BLaER1 treated with 17β-estradiol and CSF1 and Interleukin-3, amounts not matched to agents 10 nM and 100 nM (cell line): ENCODE measurements around the gene TAMM41.

Source experiments
- H3K27ac ChIP-seq, 11 experiments: shearing (Covaris generic); formaldehyde crosslinking; 2 replicates each; pipeline ENCODE4 v1.8.1; 2022
- H3K27me3 ChIP-seq, 11 experiments: shearing (Covaris generic); formaldehyde crosslinking; 2 replicates each; pipeline ENCODE4 v1.8.1; 2022
- H3K36me3 ChIP-seq, 11 experiments: shearing (Covaris generic); formaldehyde crosslinking; 2 replicates each; pipeline ENCODE4 v1.8.1; 2022
- H3K4me1 ChIP-seq, 10 experiments: shearing (Covaris generic); formaldehyde crosslinking; 2 replicates each; pipeline ENCODE4 v1.8.1; 2022
- H3K4me2 ChIP-seq, 11 experiments: shearing (Covaris generic); formaldehyde crosslinking; 2 replicates each; pipeline ENCODE4 v1.8.1; 2022
- H3K4me3 ChIP-seq, 10 experiments: shearing (Covaris generic); formaldehyde crosslinking; 2 replicates each; pipeline ENCODE4 v1.8.1; 2022
- H3K9ac ChIP-seq, 11 experiments: shearing (Covaris generic); formaldehyde crosslinking; 2 replicates each; pipeline ENCODE4 v1.8.1; 2022
- H3K9me3 ChIP-seq, 11 experiments: shearing (Covaris generic); formaldehyde crosslinking; replicated peaks in 1 of 11; 2 replicates each; pipeline ENCODE4 v1.8.1; 2022
- H4K20me1 ChIP-seq, 11 experiments: shearing (Covaris generic); formaldehyde crosslinking; 2 replicates each; pipeline ENCODE4 v1.8.1; 2022
- Cebpa-rat ChIP-seq, 11 experiments: shearing (Covaris generic); IDR thresholded peaks; 2 replicates each; pipeline ENCODE4 v1.8.1; 2022

The TAMM41 gene

DNA sequence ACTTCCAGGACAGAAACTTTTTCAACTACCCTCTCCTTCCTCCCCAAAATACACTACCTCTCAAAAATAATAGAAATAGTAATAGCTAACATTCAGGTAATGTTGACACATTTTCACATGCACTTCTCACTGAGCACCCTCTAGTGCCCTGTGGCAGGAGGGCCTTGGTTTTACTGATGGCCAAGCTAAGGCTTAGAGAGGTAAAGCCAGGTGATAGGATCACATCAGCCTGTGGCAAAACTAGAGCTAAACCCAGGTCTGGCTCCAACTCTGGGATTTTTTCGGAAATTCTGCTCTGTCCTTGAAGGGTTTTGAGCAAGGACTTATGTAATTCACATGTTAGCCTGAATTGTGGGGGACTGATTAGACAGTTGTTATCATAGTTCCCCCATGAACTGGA lies 922 bp upstream of the TAMM41 start:
- no peak for TF ChIP-seq Cebpa-rat (IDR thresholded peaks at IDR 0.05)
- Histone ChIP-seq H3K27me3 (peaks cover 0 to 22% (median 10%) of the 10 kb centered on the region in 11 experiments; a peak in 11 of 22 replicates), H4K20me1 (no peaks in the 10 kb centered on the region), H3K4me1 (peaks cover 10 to 18% (median 13%) of the 10 kb centered on the region in 10 experiments), H3K9me3 (no peaks in the 10 kb centered on the region), H3K27ac (no peak overlapping the region), H3K4me2 (peak overlapping the region in 2 of 11 experiments; percentile 92 to 96; a peak in 3 of 22 replicates), H3K36me3 (peaks cover 13 to 25% (median 20%) of the 10 kb centered on the region in 11 experiments), H3K9ac (no peak overlapping the region), H3K4me3 (no peak overlapping the region)

DNA sequence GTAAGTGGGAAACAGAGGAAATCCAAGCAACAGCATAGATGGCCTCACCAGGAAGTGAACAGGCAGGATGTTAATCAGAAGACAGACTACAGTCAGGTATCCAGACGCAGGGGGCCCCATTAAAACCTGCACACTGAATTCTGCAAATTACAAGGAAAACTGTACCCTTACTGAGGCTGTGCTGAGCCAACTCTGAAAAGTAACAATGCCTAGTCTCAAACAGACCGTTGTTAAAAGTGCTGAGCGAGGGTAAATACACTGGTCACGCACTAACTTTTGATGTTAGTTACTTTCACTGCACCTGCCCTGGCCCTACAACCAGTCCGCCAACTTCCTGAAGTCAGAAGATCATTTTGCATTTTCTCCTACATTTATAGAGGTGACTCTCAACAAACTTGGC lies 1.0 kb downstream of the TAMM41 start:
- H3K9me3 ChIP-seq: peaks cover 6 to 15% (median 13%) of the 10 kb centered on the region in 11 experiments
- H3K27ac ChIP-seq: peak overlapping the region; percentile 32 to 86 (median 78); a peak in 19 of 22 replicates
- H3K4me1 ChIP-seq: peaks cover 10 to 18% (median 13%) of the 10 kb centered on the region in 10 experiments
- H3K27me3 ChIP-seq: peaks cover 0 to 22% (median 10%) of the 10 kb centered on the region in 11 experiments; a peak in 11 of 22 replicates
- peaks cover 33 to 45% (median 40%) of the 10 kb centered on the region in 11 experiments for H3K36me3 ChIP-seq
- H3K4me2 ChIP-seq: peak overlapping the region; percentile 77 to 96 (median 89)
- H4K20me1 ChIP-seq: no peaks in the 10 kb centered on the region
- peak overlapping the region; percentile 79 to 94 (median 85) for H3K9ac ChIP-seq
- H3K4me3 ChIP-seq: peak overlapping the region; percentile 60 to 90 (median 80)
- TF ChIP-seq Cebpa-rat (IDR thresholded peaks at IDR 0.05): no peak

DNA sequence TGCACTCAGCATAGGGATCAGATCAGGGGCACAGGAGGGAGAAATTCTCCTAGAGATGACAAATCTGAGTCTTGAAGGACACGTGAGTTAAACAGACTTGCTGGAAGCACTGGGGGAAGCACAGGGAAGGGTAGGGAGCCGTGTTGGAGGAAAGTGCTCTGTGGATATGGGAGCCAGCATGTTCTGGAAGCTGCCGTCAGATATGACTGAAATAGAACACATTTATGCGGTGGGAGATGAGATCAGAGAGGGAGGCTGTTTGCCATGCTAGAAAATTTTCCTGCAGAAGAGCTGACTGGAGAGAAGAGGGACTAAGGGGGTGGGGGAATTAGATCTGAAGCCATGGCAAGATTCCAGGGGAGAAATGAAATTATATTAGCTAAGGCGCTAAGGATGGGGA lies 1.8 kb downstream of the TAMM41 start:
- peak overlapping the region; percentile 77 to 96 (median 89) for H3K4me2 ChIP-seq
- H3K27me3 ChIP-seq: peaks cover 0 to 22% (median 10%) of the 10 kb centered on the region in 11 experiments; a peak in 11 of 22 replicates
- peaks cover 40 to 52% (median 47%) of the 10 kb centered on the region in 11 experiments for H3K36me3 ChIP-seq
- H3K27ac ChIP-seq: no peak overlapping the region
- H4K20me1 ChIP-seq: no peaks in the 10 kb centered on the region
- peaks cover 10 to 18% (median 13%) of the 10 kb centered on the region in 10 experiments for H3K4me1 ChIP-seq
- no peak for TF ChIP-seq Cebpa-rat (IDR thresholded peaks at IDR 0.05)
- H3K9me3 ChIP-seq: peaks cover 14 to 22% (median 21%) of the 10 kb centered on the region in 11 experiments
- H3K4me3 ChIP-seq: peak overlapping the region in 2 of 10 experiments; percentile 60 to 90; a peak in 4 of 20 replicates
- H3K9ac ChIP-seq: peak overlapping the region in 4 of 11 experiments; percentile 79 to 94 (median 86); a peak in 3 of 22 replicates

DNA sequence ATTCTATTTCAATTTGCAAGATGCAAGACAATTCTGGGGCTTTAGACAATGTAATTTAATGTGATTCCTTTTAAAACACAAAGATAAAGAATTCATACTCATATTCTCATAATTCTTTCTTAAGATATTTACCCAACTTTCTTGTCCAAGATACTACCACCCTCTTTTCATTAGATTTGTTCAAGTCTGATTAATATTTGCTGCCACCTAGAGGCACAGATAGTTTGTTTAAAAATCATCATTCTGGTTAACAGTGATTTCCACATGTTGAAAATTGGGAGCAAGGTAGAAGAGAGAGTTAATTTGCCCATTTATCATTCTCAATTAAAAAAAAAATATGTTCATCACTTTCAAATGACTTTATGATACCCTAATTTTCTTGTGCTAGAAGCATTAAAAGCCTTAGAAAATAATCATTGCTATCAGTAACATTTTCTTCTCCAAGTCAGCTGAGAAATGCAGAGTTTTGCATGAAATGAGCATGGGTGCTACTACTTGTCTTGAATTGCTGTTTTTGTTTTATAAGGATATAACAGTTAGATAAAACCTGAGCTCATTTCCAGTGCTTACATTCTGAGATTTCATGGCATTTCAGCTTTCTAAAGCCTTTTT lies 11.6 kb downstream of the TAMM41 start:
- Histone ChIP-seq H3K4me1 (no peaks in the 10 kb centered on the region), H3K27me3 (no peaks in the 10 kb centered on the region), H4K20me1 (peaks cover 0 to 6% (median 0%) of the 10 kb centered on the region in 11 experiments; a peak in 3 of 22 replicates), H3K9me3 (peaks cover 6 to 10% (median 9%) of the 10 kb centered on the region in 11 experiments), H3K9ac (no peak overlapping the region), H3K4me2 (no peak overlapping the region), H3K4me3 (no peak overlapping the region), H3K27ac (no peak overlapping the region), H3K36me3 (peaks cover 71 to 90% (median 81%) of the 10 kb centered on the region in 11 experiments)
- no peak for TF ChIP-seq Cebpa-rat (IDR thresholded peaks at IDR 0.05)

DNA sequence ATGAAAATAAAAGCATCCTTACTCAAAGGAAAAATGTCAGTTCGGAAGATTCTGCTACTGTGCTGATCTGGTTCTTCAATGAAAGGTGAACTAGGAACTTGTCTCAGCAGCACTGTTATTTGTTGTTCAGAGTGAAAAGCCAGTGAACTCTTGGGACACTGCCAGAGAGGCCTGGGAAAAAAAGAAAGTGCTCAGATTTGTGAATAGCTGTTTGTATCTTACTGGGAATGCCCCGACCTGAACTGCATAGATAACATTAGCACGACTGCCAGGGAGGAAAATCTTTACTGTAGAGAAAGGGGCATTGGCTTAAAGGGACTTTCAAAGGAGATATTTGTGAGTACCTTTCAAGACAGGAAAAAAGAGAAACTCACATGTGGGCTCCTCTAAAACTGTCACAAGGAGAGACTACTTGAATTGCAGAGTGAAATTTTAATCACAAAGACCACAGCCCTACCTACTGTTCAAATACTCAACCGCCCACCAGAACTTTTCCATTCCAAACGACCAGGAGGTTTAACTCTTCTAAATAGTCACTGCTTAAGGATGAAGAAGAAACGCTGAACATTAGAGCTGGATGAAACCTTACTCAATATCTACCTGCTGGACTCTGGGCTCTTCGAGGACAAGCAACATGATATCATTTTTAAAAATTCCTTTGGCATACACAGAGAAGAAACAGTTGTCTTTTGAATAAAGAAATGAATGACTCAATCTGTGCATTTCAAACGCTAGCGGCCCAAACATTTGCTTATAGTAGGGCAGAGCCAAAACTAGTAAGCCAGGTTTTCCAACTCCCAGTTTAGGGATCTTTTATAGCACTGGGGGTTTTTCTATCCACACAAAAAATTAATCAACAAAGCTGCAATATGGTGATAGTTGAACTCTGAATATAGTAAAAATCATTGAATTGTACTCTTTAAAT lies 13.4 kb downstream of the TAMM41 start:
- H3K9ac ChIP-seq: no peak overlapping the region

DNA sequence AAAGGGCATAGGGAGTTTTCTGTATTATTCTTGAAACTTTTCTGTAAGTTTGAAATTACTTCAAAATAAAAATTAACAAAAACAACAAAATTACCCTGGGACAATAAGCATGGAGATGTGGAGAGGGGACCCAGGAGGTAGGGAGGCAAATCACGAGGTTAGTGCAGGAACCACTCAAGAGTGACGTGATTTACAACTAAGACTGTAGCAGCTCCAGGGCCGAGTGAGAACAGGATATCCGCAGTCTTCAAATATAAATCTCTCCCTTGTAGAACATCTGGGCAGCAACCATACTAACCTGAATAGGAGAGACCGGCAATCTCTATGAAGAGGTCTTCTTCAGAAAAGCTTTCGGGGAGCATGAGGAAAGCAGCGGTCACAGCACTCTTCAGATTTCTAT lies 17.3 kb downstream of the TAMM41 start:
- Histone ChIP-seq H3K36me3 (peaks cover 80 to 98% (median 95%) of the 10 kb centered on the region in 11 experiments), H4K20me1 (peaks cover 0 to 3% (median 0%) of the 10 kb centered on the region in 11 experiments; a peak in 1 of 22 replicates), H3K4me3 (no peak overlapping the region), H3K9ac (no peak overlapping the region), H3K9me3 (no peaks in the 10 kb centered on the region), H3K4me2 (no peak overlapping the region), H3K4me1 (no peaks in the 10 kb centered on the region), H3K27me3 (no peaks in the 10 kb centered on the region), H3K27ac (no peak overlapping the region)
- TF ChIP-seq Cebpa-rat (IDR thresholded peaks at IDR 0.05): no peak

More for the DNA sequence above, 13.4 kb downstream of the TAMM41 start:
- no peak for TF ChIP-seq Cebpa-rat (IDR thresholded peaks at IDR 0.05)
- Histone ChIP-seq H3K4me3 (no peak overlapping the region), H3K9me3 (no peaks in the 10 kb centered on the region), H3K27ac (no peak overlapping the region), H3K36me3 (peaks cover 71 to 90% (median 81%) of the 10 kb centered on the region in 11 experiments), H4K20me1 (peaks cover 0 to 6% (median 0%) of the 10 kb centered on the region in 11 experiments; a peak in 3 of 22 replicates), H3K27me3 (no peaks in the 10 kb centered on the region), H3K4me1 (no peaks in the 10 kb centered on the region), H3K4me2 (no peak overlapping the region)

DNA sequence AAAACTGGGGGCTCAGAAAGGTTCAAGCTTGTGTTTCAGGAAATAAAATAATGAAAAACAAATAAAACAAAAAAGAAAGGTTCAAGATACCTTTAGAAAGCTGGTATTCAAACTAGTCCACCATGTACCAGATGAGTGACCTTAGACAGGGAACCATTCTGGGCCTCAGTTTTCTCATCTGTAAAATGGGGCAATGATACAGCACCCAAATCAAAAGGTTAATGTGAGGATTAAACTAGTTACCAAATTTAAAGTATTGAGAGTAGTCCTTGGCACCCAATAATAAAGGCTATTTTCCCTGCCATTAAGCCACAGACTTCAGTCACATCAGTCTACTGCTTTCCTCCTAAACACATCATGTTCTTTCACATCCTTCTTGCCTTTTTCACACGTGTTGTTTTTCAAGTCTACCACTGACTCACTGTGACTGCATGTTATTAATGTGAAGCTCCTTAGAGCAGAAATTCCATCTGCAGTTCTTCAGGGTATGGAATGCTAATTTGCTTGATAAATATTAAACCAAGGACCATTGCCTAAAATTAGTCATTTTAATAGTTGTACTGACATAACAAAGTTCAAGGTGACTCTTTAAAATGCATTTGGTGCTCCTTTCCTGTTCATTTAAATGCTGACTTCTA lies 19.9 kb downstream of the TAMM41 start:
- Histone ChIP-seq H3K4me1 (no peaks in the 10 kb centered on the region), H3K27me3 (no peaks in the 10 kb centered on the region), H3K4me3 (no peak overlapping the region), H3K4me2 (no peak overlapping the region), H3K9ac (no peak overlapping the region), H4K20me1 (0 out of 22 replicates have a peak, but pooled peaks cover 0 to under 1% (median 0%) of the 10 kb centered on the region in 11 experiments), H3K27ac (no peak overlapping the region), H3K36me3 (peaks cover 75 to 100% (median 90%) of the 10 kb centered on the region in 11 experiments), H3K9me3 (no peaks in the 10 kb centered on the region)
- TF ChIP-seq Cebpa-rat (IDR thresholded peaks at IDR 0.05): no peak

DNA sequence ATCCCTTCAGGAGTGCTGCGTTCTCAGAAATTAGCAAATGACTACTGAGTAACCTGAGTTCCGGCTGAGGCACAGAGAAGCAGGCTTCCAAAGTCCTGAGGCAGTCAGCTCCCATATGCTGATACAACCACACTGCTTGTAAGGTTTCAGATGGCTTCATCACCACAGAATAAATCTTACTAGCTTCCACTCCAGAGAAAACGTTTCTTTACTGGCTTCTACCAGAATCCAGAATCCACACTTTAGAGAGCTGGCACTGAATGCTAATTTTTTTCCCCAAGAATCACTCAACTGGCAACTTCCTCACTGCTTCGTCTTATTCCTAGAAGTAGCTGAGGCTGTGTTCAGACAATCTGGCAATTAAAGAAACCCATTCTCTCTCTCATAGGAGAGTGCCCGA lies 21.4 kb downstream of the TAMM41 start:
- Histone ChIP-seq H3K4me1 (no peaks in the 10 kb centered on the region), H3K4me2 (no peak overlapping the region), H3K9me3 (no peaks in the 10 kb centered on the region), H3K27ac (no peak overlapping the region), H3K9ac (no peak overlapping the region), H3K4me3 (no peak overlapping the region), H3K36me3 (peaks cover 82 to 100% (median 92%) of the 10 kb centered on the region in 11 experiments), H3K27me3 (no peaks in the 10 kb centered on the region), H4K20me1 (peaks cover 0 to 13% (median 0%) of the 10 kb centered on the region in 11 experiments; a peak in 2 of 22 replicates)
- TF ChIP-seq Cebpa-rat (IDR thresholded peaks at IDR 0.05): no peak
